ENCODE data around the gene FN3KRP. TPM values are rescaled to one million over a fixed set of nuclear protein-coding genes. Genes with fewer than 3 reads are reported as not detected.

The FN3KRP gene
- total RNA-seq, 4 donors from 2014 or later, result 15.5 to 33.0 (median 19.7) TPM

DNA sequence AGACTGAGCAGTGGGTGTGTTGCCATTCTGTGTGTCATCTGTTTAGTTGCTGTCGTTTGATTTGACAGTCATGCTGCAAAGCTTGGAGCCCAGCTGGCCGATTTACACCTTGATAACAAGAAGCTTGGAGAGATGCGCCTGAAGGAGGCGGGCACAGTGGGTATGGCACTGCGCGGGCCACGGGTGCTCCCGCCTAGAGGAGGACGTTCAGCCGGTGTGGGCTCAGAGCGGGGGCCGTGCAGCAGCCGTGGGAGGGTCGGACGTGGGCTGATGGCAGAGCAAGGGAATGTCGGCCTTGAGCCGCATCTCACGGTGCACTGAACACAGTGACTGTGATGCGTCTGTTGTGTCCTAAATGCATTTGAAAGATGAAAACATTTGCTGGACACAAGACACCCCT lies 3.7 kb downstream of the FN3KRP start:
- Histone ChIP-seq H3K4me1 (peaks cover 0 to 18% (median 12%) of the 10 kb centered on the region in 4 donors), H3K9me3 (no peaks in the 10 kb centered on the region), H3K27me3 (no peaks in the 10 kb centered on the region), H3K36me3 (peaks cover 0 to 48% (median 0%) of the 10 kb centered on the region in 3 donors), H3K27ac (no peak overlapping the region), H3K4me3 (no peak overlapping the region)
- no peak for TF ChIP-seq POLR2A (IDR thresholded peaks at IDR 0.05)
- TF ChIP-seq, protein P1, sequence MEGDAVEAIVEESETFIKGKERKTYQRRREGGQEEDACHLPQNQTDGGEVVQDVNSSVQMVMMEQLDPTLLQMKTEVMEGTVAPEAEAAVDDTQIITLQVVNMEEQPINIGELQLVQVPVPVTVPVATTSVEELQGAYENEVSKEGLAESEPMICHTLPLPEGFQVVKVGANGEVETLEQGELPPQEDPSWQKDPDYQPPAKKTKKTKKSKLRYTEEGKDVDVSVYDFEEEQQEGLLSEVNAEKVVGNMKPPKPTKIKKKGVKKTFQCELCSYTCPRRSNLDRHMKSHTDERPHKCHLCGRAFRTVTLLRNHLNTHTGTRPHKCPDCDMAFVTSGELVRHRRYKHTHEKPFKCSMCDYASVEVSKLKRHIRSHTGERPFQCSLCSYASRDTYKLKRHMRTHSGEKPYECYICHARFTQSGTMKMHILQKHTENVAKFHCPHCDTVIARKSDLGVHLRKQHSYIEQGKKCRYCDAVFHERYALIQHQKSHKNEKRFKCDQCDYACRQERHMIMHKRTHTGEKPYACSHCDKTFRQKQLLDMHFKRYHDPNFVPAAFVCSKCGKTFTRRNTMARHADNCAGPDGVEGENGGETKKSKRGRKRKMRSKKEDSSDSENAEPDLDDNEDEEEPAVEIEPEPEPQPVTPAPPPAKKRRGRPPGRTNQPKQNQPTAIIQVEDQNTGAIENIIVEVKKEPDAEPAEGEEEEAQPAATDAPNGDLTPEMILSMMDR (IDR thresholded peaks at IDR 0.05), result no peak
- DNase-seq, result peak in 1 of 3 donors; percentile 39

DNA sequence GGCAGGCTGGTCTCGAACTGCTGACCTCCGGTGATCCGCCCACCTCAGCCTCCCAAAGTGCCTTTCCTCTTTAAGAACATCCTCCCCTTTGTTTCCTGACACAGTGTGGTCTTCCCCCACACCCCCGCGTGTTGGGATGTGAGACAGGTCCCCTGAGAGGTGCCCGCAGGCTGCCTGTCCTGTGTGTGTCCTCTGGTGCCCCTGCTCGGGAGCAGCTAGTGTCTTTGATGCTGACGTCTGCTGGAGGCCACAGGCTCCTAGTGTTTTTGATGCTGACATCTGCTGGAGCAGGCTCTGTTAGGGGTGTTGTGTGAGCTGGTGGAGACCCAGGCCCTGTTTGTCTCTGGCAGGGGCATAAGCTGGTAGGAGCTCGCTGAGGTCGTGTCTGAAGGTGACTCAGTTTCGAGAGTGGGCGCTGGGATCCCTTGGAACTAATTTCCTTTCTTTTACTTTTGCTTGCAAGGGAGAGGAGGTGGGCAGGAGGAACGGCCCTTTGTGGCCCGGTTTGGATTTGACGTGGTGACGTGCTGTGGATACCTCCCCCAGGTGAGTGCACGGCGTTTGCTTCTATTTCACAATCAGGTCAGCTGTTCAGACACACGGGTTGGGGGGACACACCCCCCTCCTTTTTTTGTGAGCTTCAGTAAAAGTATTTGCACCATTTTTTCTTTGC lies 6.0 kb downstream of the FN3KRP start:
- DNase-seq, result peak in 1 of 3 donors; percentile 39
- H3K27ac ChIP-seq, result no peak overlapping the region
- TF ChIP-seq POLR2A (IDR thresholded peaks at IDR 0.05), result no peak
- TF ChIP-seq, protein P1 (IDR thresholded peaks at IDR 0.05), result no peak
- no peaks in the 10 kb centered on the region for H3K27me3 ChIP-seq
- H3K4me3 ChIP-seq, result no peak overlapping the region
- H3K9me3 ChIP-seq, result no peaks in the 10 kb centered on the region
- peaks cover 0 to 65% (median 0%) of the 10 kb centered on the region in 3 donors for H3K36me3 ChIP-seq
- H3K4me1 ChIP-seq, result peaks cover 0 to 13% (median 6%) of the 10 kb centered on the region in 4 donors

DNA sequence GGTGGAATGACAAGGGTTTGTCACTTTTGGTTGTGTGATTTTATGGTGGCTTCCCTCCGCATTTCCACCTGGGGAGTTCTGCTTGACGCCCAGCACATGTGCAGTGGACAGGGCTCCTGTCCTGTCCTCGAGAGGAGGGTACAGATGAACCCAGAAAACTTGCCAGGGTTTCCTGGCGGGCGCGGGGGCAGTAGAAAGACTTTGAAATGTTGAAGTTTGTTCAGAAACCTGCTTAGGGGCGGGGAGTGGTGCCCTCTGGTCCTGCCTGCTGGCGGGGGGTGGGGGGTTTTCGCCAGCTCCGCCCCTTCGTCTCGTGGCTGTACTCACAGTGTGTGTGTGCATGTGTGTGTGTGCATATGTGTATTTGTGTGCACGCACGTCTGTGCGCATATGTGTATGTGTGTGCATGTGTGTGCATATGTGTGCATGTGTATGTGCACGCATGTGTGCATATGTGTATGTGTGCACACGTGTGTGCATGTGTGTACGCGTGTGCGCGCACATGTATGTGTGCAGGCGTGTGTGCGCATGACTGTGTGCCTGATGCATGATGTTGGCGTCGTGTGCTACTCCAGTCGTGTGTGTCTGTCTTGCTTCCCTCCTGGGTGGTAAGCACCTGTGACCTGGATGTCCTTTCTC lies 6.8 kb downstream of the FN3KRP start:
- Histone ChIP-seq H3K4me1 (peaks cover 0 to 5% (median 0%) of the 10 kb centered on the region in 4 donors), H3K27ac (no peak overlapping the region), H3K27me3 (no peaks in the 10 kb centered on the region), H3K36me3 (peaks cover 0 to 69% (median 0%) of the 10 kb centered on the region in 3 donors), H3K4me3 (no peak overlapping the region), H3K9me3 (no peaks in the 10 kb centered on the region)
- DNase-seq, result no peak
- TF ChIP-seq, protein P1 (IDR thresholded peaks at IDR 0.05), result no peak
- no peak for TF ChIP-seq POLR2A (IDR thresholded peaks at IDR 0.05)

DNA sequence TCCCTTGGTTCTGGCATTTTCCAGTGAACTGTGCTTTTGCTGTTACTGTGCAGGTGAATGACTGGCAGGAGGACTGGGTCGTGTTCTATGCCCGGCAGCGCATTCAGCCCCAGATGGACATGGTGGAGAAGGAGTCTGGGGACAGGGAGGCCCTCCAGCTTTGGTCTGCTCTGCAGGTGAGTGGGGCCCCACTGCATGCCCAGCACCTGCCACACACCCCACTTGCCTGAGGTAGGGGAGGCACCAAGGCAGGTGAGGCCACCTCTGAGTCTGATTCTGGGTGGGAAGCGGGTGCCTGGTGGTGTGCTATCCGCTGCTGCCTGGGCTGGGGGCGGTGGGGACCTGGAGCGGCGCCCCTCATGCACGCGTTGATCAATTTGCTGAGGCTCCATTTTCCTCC lies 9.9 kb downstream of the FN3KRP start:
- Histone ChIP-seq H3K4me3 (no peak overlapping the region), H3K9me3 (no peaks in the 10 kb centered on the region), H3K27me3 (no peaks in the 10 kb centered on the region), H3K36me3 (peaks cover 0 to 55% (median 0%) of the 10 kb centered on the region in 3 donors), H3K4me1 (no peaks in the 10 kb centered on the region), H3K27ac (no peak overlapping the region)
- DNase-seq, result no peak
- TF ChIP-seq, protein P1 (IDR thresholded peaks at IDR 0.05), result no peak
- no peak for TF ChIP-seq POLR2A (IDR thresholded peaks at IDR 0.05)

DNA sequence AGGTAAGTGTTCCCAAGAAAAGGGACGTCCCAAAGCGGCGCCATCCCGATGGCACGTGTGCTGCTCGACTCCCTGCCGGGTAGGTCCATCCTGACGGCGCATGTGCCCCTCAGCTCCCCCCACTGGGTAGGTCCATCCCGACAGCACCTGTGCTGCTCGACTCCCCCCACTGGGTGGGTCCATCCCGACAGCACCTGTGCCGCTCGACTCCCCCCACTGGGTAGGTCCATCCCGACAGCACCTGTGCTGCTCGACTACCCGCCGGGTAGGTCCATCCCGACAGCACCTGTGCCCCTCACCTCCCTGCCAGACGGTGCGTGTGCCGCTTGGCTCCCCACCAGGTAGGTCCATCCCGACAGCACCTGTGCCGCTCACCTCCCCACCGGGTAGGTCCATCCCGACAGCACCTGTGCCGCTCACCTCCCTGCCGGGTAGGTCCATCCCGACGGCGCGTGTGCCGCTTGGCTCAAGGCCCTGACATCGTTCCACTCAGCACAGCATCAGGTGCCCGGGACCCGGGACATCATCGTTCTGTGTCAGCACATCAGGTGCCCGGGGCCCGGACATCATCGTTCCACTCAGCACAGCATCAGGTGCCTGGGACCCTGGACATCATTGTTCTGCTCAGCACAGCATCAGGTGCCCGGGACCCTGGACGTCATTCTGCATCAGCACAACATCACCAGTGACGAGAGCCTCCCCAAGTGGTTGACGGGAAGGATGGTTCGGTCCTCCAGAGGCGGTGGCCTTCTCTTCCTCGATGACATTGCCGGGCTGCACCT lies 13.2 kb downstream of the FN3KRP start:
- H3K27me3 ChIP-seq, result no peaks in the 10 kb centered on the region
- no peak overlapping the region for H3K27ac ChIP-seq
- H3K4me1 ChIP-seq, result no peaks in the 10 kb centered on the region
- TF ChIP-seq POLR2A (IDR thresholded peaks at IDR 0.05), result no peak
- TF ChIP-seq, protein P1 (IDR thresholded peaks at IDR 0.05), result no peak
- DNase-seq, result peak in 1 of 3 donors; percentile 41
- H3K4me3 ChIP-seq, result no peak overlapping the region
- peaks cover 0 to 32% (median 0%) of the 10 kb centered on the region in 3 donors for H3K36me3 ChIP-seq
- peaks cover 0 to 8% (median 0%) of the 10 kb centered on the region in 4 donors for H3K9me3 ChIP-seq
